Measurements from ENCODE around the gene NECTIN2. TPM values are rescaled to one million over a fixed set of nuclear protein-coding genes. Genes with fewer than 3 reads are reported as not detected.
"Not testable (repeated sequence)": the region's sequence is repeated elsewhere in the genome, so short reads cannot be mapped to it uniquely, and the experiment has no call there.

Gene NECTIN2
- total RNA-seq, 1 experiment from 2014 or later, result 55.0 TPM

DNA sequence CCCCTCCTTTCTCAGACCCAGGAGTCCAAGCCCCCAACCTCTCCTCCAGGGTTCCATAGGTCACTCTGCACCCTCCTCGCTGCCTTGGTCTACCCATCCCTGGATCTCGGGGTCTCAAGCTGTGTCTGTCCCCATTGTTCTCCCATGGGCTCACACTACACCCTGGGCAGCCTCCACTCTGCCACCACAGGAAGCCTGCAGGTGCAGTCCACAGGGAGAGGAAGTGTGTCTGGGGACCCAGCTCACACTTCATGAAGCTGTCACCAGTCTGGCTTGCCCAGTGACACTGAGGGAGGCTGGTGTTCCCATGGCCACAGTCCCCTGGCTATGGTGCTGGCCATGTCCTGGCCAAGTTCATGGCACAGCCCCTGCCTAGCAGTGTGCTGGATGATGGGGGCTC lies 5.3 kb downstream of the NECTIN2 start:
- no peak for DNase-seq (ENCODE audit: low spot score)

DNA sequence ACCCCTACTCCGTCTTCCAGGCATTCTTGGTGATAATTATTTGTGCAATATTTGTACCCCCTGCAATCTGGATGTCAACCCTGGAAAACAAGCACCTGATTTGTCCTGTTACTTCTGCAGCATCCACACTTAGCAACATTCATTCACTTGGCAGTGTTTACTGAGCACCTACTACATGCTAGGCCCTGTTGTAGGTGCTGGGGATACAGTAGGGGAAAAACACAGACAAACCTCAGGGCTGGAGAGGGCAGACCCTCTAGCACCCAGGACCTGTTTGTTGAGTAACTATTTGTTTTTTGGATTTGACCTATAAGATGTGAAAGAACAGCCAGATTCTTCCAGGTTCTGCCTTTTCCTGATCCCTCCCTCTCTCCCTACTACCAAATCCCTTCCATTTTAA lies 9.5 kb downstream of the NECTIN2 start:
- DNase-seq (ENCODE audit: low spot score), result no peak

DNA sequence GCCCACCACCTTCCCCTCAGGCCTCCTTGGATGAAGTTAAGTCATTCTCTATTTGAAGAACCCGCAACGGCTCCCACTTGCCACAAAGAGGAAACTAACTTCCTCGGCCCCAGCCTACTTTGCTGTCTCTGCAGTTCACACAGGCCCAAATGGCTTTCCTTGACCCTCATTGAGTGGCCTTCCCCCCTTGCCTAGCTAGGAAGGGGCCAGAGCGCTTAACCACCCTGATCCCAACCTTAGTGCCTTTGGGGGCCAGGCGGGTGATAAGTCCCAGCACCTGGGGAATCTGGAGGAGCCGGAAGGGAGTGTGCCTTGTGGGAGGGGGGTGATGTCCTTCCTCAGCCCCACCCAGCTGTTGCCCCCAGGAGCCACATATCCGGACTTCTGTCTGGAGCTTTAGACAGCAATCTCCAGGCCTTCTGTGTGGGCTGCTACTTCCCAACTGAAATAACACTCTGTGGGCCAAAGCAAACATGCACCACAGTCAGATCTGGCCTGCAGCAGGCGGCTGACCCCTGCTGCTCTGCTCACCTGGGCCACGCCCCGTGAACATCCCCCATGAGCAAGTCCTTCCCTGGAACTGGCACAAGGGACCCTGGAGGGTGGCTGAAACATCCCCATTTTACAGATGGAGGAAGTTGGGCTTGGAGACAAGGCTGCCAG lies 10.5 kb downstream of the NECTIN2 start:
- no peak for DNase-seq (ENCODE audit: low spot score)

DNA sequence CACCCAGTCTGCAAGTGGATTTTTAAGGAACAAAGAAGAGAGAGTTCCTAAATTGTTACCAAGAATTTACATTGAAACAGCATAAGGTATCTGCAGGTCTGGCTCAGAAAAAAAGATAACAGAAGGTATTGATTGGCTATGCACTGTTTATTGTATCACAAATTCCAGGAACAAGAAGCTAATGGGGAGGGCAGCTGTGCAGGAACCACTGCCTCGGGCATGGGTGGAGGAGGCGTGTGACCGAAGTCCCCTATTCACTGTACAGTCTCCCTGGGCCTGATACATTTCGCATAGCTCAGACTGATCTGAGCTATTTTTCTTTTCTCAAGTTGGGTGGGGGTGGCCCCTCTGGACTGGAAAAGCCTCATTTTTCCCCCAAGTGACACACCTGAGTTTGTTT lies 11.7 kb downstream of the NECTIN2 start:
- no peak for DNase-seq (ENCODE audit: low spot score)

DNA sequence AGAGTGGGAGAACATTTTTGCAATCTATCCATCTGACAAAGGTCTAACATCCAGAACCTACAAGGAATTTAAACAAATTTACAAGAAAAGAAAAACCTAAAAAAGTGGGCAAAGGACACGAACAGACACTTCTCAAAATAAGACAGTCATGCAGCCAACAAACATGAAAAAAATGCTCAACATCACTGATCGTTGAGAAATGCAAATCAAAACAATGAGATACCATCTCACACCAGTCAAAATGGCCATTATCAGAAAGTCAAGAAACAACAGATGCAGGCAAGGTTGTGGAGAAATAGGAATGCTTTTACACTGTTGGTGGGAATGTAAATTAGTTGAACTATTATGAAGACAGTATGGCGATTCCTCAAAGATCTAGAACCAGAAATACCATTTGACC lies 15.5 kb downstream of the NECTIN2 start:
- DNase-seq (ENCODE audit: low spot score), result not testable (repeated sequence)

DNA sequence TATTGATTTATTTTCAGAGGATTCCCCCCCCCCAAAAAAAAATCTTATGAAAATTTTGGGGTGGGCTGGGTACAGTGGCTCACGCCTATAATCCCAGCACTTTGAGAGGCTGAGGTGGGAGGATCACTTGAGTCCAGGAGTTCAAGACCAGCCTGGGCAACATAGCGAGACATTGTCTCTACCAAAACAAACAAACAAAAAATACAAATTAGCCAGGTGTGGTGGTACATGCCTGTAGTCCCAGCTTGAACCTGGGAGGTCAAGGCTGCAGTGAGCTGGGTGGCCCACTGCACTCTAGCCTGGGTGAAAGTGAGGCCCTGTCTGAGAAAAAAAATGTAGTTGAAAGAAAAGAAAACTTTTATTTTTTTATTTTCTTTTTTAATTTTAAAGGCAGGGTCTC lies 17.9 kb downstream of the NECTIN2 start:
- no peak for DNase-seq (ENCODE audit: low spot score)

DNA sequence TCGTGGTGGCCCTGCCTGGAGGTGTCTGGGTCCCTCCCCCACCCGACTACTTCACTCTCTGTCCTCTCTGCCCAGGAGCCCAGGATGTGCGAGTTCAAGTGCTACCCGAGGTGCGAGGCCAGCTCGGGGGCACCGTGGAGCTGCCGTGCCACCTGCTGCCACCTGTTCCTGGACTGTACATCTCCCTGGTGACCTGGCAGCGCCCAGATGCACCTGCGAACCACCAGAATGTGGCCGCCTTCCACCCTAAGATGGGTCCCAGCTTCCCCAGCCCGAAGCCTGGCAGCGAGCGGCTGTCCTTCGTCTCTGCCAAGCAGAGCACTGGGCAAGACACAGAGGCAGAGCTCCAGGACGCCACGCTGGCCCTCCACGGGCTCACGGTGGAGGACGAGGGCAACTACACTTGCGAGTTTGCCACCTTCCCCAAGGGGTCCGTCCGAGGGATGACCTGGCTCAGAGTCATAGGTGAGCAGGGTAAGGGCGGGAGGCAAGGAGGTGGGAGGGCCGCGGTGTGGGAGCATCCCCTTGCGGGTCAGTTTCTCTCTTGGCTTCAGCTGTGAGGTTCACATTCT lies 19.2 kb downstream of the NECTIN2 start:
- no peak for DNase-seq (ENCODE audit: low spot score)

DNA sequence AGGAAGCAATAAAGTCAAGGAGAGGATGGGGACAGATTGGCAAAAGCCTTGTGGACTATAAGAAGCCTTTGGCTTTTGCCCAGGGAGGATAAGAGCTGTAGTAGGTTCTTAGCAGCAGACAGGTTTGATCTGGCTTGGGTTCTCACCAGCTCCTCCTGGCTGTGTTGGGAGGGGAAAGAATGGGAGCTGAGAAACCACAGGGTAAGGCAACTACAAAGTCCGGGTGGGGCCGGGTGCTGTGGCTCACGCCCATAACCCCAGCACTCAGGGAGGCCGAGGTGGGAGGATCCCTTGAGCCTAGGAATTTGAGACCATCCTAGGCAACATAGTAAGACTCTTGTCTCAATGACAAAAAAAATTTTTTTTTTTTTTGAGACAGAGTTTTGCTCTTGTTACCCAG lies 20.6 kb downstream of the NECTIN2 start:
- no peak for DNase-seq (ENCODE audit: low spot score)

DNA sequence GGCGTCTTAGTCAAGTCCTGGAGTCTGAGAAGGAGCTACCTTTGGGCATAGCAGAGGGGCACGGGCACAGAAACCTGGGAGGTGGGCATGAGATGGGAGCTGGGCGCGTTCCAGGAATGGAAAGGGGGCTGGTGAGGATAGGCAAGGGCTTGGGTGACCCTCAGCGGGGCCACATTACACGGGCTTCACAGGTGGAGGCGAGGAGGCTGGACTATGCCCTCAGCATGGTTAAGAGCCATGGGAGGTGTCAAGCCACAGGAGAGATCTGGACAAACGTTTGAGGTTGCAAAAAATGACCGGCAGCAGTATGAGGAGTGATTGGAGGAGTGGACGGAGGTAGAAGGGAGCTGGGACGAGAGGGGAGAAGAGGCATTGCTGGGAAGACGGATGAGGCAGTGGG lies 21.5 kb downstream of the NECTIN2 start:
- no peak for DNase-seq (ENCODE audit: low spot score)

DNA sequence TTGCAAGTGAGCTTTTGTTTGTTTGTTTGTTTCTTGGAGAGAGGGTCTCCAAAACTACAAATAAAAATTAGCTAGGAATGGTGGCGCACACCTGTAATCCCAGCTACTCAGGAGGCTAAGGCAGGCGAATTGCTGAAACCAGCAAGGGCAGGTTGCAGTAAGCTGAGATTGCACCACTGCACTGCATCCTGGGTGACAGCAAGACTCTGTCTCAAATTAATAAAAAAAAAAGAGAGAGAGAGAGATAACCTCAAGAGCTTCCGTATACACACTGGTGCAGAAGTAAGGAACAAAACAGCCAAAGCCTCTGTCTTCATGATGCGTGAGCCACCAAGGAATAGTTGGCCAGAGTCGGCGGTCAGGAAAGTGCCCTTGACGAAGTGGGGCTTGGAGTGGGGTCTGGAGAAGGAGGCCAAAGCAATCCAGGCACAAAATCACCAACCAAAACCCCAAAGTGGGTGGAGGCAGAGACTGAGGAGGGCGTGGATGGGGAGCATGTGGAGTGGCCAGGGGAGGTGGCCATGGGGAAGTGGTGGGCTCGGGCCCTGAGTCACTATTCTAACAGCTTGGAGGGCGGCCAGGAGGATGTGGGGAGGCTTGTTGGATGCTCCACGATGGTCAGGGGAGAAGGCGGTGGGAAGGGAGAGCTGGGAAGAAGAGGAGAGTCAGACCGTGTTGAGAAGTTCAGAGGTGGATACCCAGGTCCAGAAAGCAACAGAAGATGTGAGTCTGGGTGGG lies 23.8 kb downstream of the NECTIN2 start:
- peak; percentile 61 for DNase-seq (ENCODE audit: low spot score)

DNA sequence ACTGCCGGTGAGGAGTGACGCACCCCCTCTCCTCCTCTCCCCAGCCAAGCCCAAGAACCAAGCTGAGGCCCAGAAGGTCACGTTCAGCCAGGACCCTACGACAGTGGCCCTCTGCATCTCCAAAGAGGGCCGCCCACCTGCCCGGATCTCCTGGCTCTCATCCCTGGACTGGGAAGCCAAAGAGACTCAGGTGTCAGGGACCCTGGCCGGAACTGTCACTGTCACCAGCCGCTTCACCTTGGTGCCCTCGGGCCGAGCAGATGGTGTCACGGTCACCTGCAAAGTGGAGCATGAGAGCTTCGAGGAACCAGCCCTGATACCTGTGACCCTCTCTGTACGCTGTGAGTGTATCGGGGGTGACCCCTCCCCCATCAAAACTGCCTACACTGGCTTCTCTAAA lies 25.7 kb downstream of the NECTIN2 start:
- no peak for DNase-seq (ENCODE audit: low spot score)

DNA sequence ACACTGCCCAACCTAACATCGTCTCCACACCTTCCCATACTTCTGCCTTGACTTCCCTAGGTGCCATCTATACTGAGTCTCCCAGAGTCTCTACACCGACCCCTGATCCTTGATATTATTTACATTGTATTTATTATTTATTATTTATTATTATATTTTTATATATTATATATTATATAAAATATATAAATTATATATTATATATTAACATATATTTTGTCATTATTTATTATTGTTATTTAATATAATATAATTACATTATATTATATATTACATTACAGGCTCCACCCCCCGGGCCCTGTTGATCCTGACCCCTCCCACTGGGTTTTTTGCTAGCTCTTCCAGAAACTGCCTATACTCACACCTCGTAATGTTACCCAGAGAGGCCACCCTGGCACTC lies 26.6 kb downstream of the NECTIN2 start:
- DNase-seq (ENCODE audit: low spot score), result no peak

DNA sequence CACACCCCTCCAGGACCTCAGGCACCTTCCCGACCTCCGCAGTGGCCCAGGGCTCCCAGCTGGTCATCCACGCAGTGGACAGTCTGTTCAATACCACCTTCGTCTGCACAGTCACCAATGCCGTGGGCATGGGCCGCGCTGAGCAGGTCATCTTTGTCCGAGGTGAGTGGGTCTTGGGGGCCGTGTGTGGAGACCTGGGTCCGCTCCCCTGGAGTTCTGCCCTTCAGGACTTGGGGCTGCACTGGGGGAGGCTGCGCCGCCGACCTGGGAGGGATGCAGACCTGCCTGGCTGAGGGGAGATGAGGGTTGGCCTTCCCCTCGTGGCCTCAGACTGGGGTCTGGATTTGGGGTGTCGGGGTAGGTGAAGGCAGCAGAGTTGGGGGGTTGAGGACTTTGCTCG lies 28.2 kb downstream of the NECTIN2 start:
- DNase-seq (ENCODE audit: low spot score), result no peak

DNA sequence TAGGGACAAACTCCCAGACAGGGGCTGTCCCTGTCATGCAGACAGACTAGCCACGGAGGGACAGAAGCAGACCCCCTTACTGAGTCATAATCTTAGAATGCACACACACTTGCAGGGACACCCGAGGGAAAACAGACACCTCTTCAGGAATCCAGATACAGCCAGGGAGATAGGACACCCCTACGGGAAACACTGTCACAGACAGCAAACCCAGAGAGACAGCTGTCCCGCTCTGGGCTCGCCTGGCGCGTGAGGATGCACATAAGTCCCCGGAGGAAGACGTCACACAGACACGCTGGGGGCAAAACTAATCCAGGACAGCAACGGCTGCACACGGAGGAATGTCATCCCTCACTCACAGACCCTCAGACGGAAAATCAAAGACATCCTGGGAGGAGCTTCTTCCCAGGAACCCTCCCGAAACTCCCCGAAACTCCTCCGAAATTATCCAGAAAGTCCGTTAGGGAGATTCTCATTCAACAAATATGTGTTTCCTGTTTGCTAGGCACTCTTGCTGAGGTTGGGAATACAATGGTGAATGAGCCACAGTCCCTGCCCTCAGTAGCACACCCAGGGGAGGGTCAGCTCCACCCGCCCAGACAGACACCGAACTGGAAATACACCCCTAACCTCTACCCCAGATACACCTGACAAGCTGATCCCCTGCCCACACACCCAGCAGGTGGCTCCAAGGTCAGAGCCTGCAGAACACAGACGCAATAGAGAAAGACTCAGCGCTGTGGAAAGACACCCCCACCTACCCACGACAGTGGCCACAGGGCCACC lies 29.8 kb downstream of the NECTIN2 start:
- DNase-seq (ENCODE audit: low spot score), result peak; percentile 53

DNA sequence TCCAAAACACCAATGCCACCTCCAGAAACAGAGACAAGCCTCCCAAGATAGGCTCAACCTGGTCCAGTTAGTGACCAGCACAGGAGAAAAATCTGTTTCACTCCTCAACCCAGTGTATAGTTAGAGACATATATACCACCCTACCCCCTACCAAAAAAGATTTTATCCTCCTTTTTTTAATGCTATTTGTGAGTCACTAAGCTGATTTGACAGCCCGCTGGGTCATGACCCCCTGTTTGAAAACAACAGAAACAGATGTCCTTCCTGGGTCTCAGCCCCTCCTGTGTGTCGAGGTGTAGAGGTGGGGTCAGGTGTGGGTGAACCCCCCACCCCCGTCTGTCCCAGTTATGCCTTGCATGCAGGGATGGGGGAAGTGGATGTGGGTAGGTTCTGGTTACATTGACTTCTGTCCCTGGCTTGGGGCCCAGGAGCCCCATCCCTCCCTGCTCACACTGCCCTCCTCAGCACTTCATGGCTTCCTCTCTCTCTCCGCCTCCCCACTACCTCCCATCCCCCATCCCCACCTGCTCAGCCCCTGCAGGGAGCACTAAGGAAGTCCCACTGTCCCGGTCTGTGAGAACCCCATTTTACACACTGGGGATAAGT lies 30.9 kb downstream of the NECTIN2 start:
- DNase-seq (ENCODE audit: low spot score), result no peak

DNA sequence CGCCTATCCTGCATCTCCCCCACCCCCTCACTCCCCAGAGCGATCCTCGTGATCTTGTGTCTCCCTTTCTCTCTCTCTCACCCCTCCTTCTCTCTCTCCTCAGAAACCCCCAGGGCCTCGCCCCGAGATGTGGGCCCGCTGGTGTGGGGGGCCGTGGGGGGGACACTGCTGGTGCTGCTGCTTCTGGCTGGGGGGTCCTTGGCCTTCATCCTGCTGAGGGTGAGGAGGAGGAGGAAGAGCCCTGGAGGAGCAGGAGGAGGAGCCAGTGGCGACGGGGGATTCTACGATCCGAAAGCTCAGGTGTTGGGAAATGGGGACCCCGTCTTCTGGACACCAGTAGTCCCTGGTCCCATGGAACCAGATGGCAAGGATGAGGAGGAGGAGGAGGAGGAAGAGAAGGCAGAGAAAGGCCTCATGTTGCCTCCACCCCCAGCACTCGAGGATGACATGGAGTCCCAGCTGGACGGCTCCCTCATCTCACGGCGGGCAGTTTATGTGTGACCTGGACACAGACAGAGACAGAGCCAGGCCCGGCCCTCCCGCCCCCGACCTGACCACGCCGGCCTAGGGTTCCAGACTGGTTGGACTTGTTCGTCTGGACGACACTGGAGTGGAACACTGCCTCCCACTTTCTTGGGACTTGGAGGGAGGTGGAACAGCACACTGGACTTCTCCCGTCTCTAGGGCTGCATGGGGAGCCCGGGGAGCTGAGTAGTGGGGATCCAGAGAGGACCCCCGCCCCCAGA lies 32.2 kb downstream of the NECTIN2 start:
- DNase-seq (ENCODE audit: low spot score), result no peak

DNA sequence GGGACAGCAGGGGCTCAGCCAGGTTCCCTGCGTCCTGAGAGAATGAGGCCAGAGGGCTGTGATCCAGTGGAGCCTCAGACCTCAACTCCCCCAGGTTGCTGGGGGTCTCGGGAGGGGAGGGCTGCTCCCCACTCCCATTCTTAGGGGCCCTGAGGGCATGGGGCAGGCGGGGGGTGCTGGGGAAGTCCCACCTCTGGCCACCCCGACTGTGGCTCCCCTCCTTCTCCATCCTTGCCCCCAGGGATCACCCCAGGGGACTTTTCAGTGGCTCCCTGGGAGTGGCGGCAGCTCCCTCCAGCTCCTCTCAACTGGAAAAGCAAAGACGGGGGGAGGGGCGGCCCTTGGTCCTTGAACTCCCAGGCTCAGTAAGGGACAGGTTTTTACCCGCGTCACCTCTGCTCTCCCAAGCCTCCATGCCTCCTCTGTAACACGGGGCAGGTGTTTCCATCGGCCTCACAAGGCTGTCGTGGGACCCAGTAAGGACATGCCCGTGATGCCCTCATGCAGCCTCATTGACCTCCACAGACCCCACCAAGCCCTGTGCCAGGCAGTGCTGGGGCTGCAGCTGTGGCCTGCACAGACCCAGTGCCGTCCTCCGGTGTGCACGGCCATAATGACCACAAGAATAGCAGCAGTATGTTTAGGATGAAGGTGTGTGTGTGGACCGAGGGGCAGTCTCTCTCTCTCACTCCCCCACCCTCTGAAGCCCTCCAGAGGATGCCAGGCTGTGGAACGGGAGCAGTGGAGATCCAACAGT lies 33.4 kb downstream of the NECTIN2 start:
- DNase-seq (ENCODE audit: low spot score), result no peak

DNA sequence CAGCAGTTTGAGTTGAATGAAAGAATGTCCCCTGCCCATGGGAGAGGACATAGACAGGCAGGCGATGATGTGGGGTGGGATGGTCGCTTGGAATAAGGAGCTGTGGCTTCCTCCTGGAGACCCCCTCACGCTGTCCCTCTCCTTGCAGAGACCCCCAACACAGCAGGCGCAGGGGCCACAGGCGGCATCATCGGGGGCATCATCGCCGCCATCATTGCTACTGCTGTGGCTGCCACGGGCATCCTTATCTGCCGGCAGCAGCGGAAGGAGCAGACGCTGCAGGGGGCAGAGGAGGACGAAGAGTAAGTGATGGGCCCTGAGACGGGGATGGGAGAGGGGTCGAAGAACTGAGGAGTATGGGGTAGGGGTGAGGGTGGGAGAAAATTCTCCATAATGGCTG lies 36.0 kb downstream of the NECTIN2 start:
- no peak for DNase-seq (ENCODE audit: low spot score)

DNA sequence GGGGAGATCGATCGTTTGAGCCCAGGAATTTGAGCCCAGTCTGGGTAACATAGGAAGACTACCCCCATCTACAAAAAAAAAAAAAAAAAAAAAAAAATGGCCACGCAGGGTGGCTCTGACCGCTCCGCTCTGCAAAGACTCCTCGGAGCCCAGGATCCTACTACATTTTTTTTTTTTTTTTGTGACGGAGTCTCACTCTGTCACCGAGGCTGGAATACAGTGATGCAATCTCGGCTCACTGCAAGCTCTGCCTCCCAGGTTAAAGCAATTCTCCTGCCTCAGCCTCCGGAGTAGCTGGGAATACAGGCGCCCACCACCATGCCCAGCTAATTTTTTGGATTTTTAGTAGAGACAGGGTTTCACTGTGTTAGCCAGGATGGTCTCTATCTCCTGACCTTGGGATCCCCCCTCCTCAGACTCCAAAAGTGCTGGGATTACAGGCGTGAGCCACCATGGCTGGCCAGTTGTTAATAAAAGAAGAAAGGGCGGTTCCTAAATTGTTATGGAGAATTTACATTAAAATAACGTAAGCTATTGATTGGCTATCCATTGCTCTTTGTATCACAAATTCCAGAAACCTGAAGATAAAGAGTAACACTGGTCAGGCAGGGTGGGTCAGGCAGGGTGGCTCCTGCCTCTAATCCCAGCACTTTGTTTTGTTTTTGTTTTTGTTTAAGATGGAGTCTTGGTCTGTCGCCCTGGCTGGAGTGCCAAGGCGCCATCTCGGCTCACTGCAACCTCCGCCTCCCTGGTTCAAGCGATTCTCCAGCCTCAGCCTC lies 36.7 kb downstream of the NECTIN2 start:
- DNase-seq (ENCODE audit: low spot score), result not testable (repeated sequence)

DNA sequence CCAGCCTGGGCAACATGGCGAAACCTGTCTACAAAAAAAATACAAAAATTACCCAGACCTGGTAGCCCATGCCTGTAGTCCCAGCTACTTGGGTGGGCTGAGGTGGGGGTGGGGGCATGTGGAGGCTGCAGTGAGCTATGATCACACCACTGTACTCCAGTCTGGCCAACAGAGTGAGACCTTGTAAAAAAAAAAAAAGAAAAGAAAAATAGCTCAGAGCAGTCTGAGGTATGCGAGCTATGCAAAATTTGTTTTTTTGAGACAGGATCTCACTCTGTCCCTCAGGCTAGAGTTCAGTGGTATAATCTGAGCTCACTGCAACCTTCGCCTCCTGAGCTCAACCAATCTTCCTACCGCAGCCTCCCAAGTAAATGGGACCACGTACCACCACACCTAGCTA lies 37.8 kb downstream of the NECTIN2 start:
- DNase-seq (ENCODE audit: low spot score), result no peak
